Naive B cell (primary cell): ENCODE data around the gene INPP5F. TPM values are rescaled to one million over a fixed set of nuclear protein-coding genes. Genes with fewer than 3 reads are reported as not detected.
A peak's percentile ranks its signal among the peaks of the same experiment; 100 is the strongest.

Source experiments
- ATAC-seq, 2 donors: fragments of 150-1000 bp; cut with Tn5 transposase; 2 replicates each; pipeline ENCODE4 v1.10.0; 2021; ENCODE audit warnings: low read depth in 2 of 2, mild to moderate bottlenecking in 2 of 2, moderate library complexity in 2 of 2
- DNase-seq: peaks from one replicate; pipeline ENCODE4 v3.0.0; 2022
- H3K27ac Mint-ChIP-seq, 6 donors: one replicate each; pipeline ENCODE4 v1.8.0; 2020 to 2022; ENCODE audit warnings: mild to moderate bottlenecking in 6 of 6, mixed read lengths in 6 of 6, moderate library complexity in 5 of 6, inconsistent platforms in 2 of 6
- H3K27me3 Mint-ChIP-seq, 3 donors: one replicate each; pipeline ENCODE4 v1.8.0; 2021 to 2022; ENCODE audit warnings: mixed read lengths in 3 of 3, mild to moderate bottlenecking in 1 of 3
- H3K36me3 Mint-ChIP-seq, 2 donors: one replicate each; pipeline ENCODE4 v1.8.0; 2020 to 2022; ENCODE audit warnings: mixed read lengths in 2 of 2, inconsistent platforms in 1 of 2, mild to moderate bottlenecking in 1 of 2
- H3K4me1 Mint-ChIP-seq, 3 donors: one replicate each; pipeline ENCODE4 v1.8.0; 2020 to 2022; ENCODE audit warnings: mixed read lengths in 3 of 3, inconsistent platforms in 1 of 3, mild to moderate bottlenecking in 1 of 3, moderate library complexity in 1 of 3
- H3K4me3 Mint-ChIP-seq, 8 donors: one replicate each; pipeline ENCODE4 v1.8.0; 2020 to 2022; ENCODE audit warnings: mild to moderate bottlenecking in 8 of 8, mixed read lengths in 8 of 8, moderate library complexity in 8 of 8, inconsistent platforms in 2 of 8
- H3K9me3 Mint-ChIP-seq, 7 donors: one replicate each; pipeline ENCODE4 v1.8.0; 2020 to 2022; ENCODE audit warnings: mixed read lengths in 7 of 7, mild to moderate bottlenecking in 5 of 7, inconsistent platforms in 2 of 7, moderate library complexity in 1 of 7
- polyA plus RNA-seq, 6 donors: library from polyadenylated mRNA; unstranded; fragments of 300-500 nt; fragmentation: Illumina TruSeq; gene quantifications; one replicate each; pipeline ENCODE4 v1.2.3, GENCODE V29; 2021; ENCODE audit warnings: low read depth in 6 of 6

The INPP5F gene
- polyA plus RNA-seq, 6 donors from 2014 or later, result 13.0 to 27.1 (median 19.3) TPM

- H3K4me1 Mint-ChIP-seq, result no peaks in the 10 kb centered on the region
These were observed 103.6 kb downstream of the INPP5F start for GRCh38 chr10:119829429-119829828.

DNA sequence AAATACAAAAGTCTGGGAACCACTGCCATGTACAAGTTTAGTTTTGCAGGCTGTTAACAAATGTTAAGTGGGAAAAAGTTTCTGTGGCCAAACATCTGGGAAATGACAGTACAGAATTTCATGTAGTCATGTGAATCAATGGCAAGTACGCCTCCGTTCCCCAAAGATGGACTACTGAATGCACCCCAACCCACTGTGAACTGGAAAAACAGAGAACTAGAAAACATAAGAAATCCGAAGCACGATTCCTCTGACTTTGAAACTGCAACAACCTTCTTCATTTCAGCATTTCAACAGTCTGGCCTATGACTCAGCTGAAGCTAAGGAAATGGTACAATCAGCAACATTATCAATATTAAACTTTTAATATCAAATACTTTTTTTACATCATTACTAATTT, 105.0 kb downstream of the INPP5F start:
- Mint-ChIP-seq H3K27me3 (no peaks in the 10 kb centered on the region), H3K9me3 (no peaks in the 10 kb centered on the region), H3K27ac (peak overlapping the region in 2 of 6 donors; percentile 53 to 54), H3K4me3 (no peak overlapping the region), H3K36me3 (peaks cover 18 to 28% of the 10 kb centered on the region in 2 donors), H3K4me1 (no peaks in the 10 kb centered on the region)
- ATAC-seq (no peak), DNase-seq (no peak)

More at GRCh38 chr10:119829429-119829828, 103.6 kb downstream of the INPP5F start:
- Mint-ChIP-seq H3K36me3 (peaks cover 13 to 24% of the 10 kb centered on the region in 2 donors), H3K27ac (peak overlapping the region in 1 of 6 donors; percentile 2), H3K9me3 (no peaks in the 10 kb centered on the region), H3K4me3 (no peak overlapping the region), H3K27me3 (no peaks in the 10 kb centered on the region)
- DNase-seq (no peak), ATAC-seq (no peak)

DNA sequence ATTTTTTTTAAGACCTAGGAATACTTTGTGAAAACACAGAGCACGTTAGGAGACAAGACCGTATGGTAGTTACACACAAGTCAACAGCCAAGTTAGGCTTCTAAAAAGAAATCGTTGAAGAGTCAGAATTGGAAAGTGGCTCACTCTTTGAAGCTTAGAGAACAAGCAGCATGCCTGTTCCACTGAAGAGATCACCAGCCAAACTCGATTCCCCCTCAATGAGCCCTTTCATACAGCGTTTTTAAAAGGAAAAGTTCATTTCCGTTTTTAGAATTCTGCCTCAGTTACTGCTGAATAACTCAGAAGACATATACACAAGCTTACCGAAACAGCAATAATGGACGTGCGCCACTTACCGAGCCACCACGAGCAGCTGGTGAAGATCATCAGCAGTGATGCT, 105.8 kb downstream of the INPP5F start:
- ATAC-seq (no peak), DNase-seq (no peak)
- Mint-ChIP-seq H3K9me3 (no peaks in the 10 kb centered on the region), H3K27me3 (no peaks in the 10 kb centered on the region), H3K36me3 (peaks cover 18 to 34% of the 10 kb centered on the region in 2 donors), H3K4me3 (no peak overlapping the region), H3K4me1 (no peaks in the 10 kb centered on the region), H3K27ac (no peak overlapping the region)

DNA sequence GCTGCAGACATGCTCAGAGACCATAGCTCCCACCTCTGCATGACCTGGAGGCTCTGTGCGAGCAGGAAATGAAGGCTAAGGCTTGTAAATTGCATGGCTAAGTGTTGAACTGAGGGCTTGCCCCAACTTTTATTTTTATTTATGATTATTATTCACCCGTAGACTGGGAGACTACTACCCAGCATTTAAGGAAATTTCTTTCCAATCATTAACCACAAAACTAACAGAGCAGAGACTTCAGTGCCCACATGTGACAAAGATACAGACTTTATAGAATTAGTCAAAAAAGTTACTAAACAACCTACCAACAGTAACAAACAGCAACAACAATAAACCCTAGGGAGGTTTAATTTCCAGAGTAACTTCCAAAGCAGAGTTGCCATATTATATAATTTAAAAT, 107.1 kb downstream of the INPP5F start:
- H3K4me1 Mint-ChIP-seq, result no peaks in the 10 kb centered on the region
- peak overlapping the region in 2 of 6 donors; percentile 5 to 71 for H3K27ac Mint-ChIP-seq
- H3K9me3 Mint-ChIP-seq, result no peaks in the 10 kb centered on the region
- H3K27me3 Mint-ChIP-seq, result no peaks in the 10 kb centered on the region
- H3K36me3 Mint-ChIP-seq, result peaks cover 18 to 46% of the 10 kb centered on the region in 2 donors
- H3K4me3 Mint-ChIP-seq, result no peak overlapping the region
- DNase-seq (no peak), ATAC-seq (no peak)

DNA sequence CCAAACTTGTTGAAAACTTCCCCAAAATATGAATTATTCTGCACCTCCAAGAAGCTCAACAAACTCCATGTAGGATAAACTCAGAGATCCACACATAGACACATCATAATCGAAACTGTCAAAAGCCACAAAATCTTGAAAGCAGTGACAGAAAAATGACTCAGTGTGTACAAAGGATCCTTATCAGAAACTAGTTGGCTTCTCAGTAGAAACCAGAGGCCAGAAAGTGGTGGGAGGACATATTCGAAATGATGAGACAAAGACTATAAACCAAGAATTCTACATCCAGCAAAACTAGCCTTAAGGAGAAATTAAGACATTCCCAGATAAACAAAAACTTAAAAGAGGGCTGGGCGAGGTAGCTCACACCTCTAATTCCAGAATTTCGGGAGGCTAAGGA, 108.3 kb downstream of the INPP5F start:
- H3K9me3 Mint-ChIP-seq, result no peaks in the 10 kb centered on the region
- H3K4me1 Mint-ChIP-seq, result no peaks in the 10 kb centered on the region
- no peaks in the 10 kb centered on the region for H3K27me3 Mint-ChIP-seq
- peak overlapping the region in 5 of 6 donors; percentile 53 to 71 (median 54) for H3K27ac Mint-ChIP-seq
- DNase-seq, result no peak
- peaks cover 21 to 50% of the 10 kb centered on the region in 2 donors for H3K36me3 Mint-ChIP-seq
- no peak for ATAC-seq
- no peak overlapping the region for H3K4me3 Mint-ChIP-seq

GRCh38 chr10:119845656-119846055, 119.8 kb downstream of the INPP5F start:
- Mint-ChIP-seq H3K27ac (peak overlapping the region in 2 of 6 donors; percentile 12 to 28), H3K9me3 (no peaks in the 10 kb centered on the region), H3K4me3 (no peak overlapping the region), H3K36me3 (peaks cover 33 to 40% of the 10 kb centered on the region in 2 donors), H3K4me1 (peaks cover 0 to 10% (median 9%) of the 10 kb centered on the region in 3 donors), H3K27me3 (no peaks in the 10 kb centered on the region)
- DNase-seq (no peak), ATAC-seq (no peak)

DNA sequence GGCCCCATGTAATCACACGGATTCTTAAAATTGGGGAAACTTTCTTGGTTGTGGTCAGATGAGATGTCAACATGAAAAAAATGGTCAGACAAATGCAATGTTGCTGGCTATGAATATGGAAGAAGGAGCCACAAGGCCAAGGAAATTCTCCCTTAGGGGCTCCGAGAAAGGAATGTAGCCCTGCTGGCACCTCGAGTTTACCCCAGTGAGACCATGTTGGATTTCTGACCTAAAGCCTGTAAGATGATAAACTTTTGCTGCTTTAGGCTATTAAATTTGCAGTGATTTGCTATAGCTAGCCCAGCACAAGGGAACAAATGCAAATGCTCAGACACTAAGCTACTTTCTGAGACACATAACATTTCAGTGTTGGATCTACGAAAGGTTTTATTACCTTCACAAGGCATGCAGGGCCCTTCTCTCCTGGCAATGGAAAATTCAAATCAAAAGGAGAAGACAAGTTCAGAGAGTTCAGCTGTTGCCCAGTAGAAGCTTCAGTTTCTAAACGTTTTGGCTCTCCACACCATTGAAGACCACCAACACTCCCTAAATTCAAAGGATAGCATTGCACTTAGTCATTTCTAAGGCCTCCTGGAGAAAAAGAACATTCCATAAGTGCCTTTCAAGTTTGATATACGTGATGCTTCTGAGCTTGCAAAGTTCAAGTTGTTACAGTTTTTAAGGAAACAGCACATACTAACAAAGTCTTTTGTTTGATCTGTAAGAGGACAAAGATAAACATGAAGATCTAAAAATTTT, 123.4 kb downstream of the INPP5F start:
- Mint-ChIP-seq H3K36me3 (peaks cover 18 to 26% of the 10 kb centered on the region in 2 donors), H3K27me3 (no peaks in the 10 kb centered on the region), H3K27ac (no peak overlapping the region), H3K9me3 (no peaks in the 10 kb centered on the region), H3K4me3 (no peak overlapping the region), H3K4me1 (peaks cover 0 to 10% (median 9%) of the 10 kb centered on the region in 3 donors)
- no peak for ATAC-seq
- no peak for DNase-seq

- ATAC-seq (no peak), DNase-seq (no peak)
- Mint-ChIP-seq H3K9me3 (no peaks in the 10 kb centered on the region), H3K4me3 (no peak overlapping the region), H3K4me1 (peaks cover 0 to 10% (median 9%) of the 10 kb centered on the region in 3 donors), H3K27ac (peak overlapping the region in 1 of 6 donors; percentile 69), H3K27me3 (no peaks in the 10 kb centered on the region), H3K36me3 (peaks cover 13 to 24% of the 10 kb centered on the region in 2 donors)
These were observed 124.1 kb downstream of the INPP5F start for GRCh38 chr10:119849944-119850343.

GRCh38 chr10:119852277-119852676, 126.4 kb downstream of the INPP5F start:
- H3K9me3 Mint-ChIP-seq, result no peaks in the 10 kb centered on the region
- no peak for DNase-seq
- H3K4me3 Mint-ChIP-seq, result no peak overlapping the region
- no peaks in the 10 kb centered on the region for H3K4me1 Mint-ChIP-seq
- no peak overlapping the region for H3K27ac Mint-ChIP-seq
- peaks cover 10 to 18% of the 10 kb centered on the region in 2 donors for H3K36me3 Mint-ChIP-seq
- no peaks in the 10 kb centered on the region for H3K27me3 Mint-ChIP-seq
- no peak for ATAC-seq

DNA sequence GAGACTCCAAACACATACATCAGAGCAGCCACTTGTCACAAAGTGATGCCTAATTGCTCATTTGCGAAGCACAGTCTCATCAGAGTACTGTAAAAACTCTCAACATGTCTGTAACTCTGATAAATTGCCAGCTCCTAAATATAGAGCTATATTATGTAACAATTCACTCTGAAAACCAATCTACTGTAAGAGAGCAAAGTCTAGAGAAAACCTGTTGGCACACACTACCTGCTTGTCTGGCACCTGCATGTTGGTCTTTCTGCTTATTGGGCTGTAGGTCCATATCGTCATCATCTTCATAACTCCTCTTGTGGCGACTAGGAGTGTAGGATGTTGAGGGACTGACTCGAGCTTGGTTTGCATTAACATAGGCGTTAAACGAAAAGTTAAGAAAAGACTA, 127.0 kb downstream of the INPP5F start:
- Mint-ChIP-seq H3K4me3 (no peak overlapping the region), H3K9me3 (no peaks in the 10 kb centered on the region), H3K36me3 (peaks cover 7 to 16% of the 10 kb centered on the region in 2 donors)

GRCh38 chr10:119853574-119853973, 127.7 kb downstream of the INPP5F start:
- Mint-ChIP-seq H3K27ac (no peak overlapping the region), H3K4me3 (no peak overlapping the region), H3K36me3 (peaks cover 7 to 16% of the 10 kb centered on the region in 2 donors), H3K4me1 (no peaks in the 10 kb centered on the region), H3K27me3 (no peaks in the 10 kb centered on the region), H3K9me3 (no peaks in the 10 kb centered on the region)
- ATAC-seq (no peak), DNase-seq (no peak)

More for the DNA sequence above, 127.0 kb downstream of the INPP5F start:
- H3K4me1 Mint-ChIP-seq, result no peaks in the 10 kb centered on the region
- DNase-seq (no peak), ATAC-seq (no peak)
- no peaks in the 10 kb centered on the region for H3K27me3 Mint-ChIP-seq
- H3K27ac Mint-ChIP-seq, result no peak overlapping the region

DNA sequence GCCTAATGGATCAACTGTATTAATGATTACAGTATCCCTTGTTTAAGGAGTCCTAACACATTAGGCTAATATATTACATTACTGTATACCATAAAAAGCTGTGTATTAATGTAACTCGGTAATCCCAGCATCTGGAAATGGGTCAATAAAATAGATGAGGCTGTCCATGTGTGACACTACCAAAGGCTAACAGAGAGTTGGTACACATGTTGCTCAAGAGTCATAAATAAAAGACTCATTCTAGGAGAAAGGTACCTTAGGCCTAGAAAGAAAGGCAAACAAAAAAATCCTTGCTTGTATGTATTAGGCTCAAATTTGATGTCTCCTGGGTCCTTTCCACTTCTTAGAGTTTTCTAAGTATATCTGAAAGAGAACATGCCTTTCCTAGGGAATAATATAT, 132.2 kb downstream of the INPP5F start:
- Mint-ChIP-seq H3K4me3 (no peak overlapping the region), H3K36me3 (peaks cover 3 to 7% of the 10 kb centered on the region in 2 donors), H3K27me3 (no peaks in the 10 kb centered on the region), H3K9me3 (no peaks in the 10 kb centered on the region), H3K27ac (no peak overlapping the region), H3K4me1 (peaks cover 8 to 19% (median 11%) of the 10 kb centered on the region in 3 donors)
- DNase-seq, result no peak
- ATAC-seq, result no peak

DNA sequence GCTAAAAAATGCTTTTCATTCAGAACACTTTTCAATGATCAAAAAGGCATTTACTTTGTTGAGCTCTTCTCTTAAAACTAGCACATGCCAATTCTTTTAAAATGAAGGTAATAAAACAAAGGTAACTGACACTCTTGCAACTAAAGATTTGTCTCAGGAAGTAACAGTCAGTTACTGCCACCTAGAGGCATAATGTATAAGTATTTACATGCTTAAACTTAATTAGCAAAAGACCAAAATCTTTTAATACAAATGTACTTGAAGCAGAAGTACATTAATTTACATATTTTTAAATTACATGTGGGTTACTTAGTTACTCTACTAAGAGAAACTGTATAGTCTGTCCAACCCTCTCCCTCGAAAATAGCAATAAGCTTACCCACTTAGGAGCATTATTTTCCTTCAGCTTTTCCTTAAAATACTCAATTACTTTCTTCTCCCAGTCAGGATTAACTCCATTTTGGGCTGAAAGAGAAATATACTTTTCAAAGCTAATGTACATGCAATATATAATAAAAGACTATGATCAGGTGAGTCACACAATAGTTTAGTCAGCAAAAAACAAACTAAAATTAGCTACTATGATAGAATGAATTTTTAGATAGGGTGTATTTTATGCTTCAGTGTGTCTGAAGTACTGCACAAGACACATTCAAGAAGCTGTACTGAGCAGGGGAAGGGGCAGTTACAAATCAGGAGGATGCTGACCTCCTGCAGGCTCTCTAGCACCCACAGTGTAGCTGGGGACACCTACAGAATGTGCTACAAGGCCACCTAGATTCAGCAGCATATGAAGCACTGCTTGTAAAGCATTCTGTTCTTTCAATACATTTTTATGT, 133.8 kb downstream of the INPP5F start:
- Mint-ChIP-seq H3K27me3 (no peaks in the 10 kb centered on the region), H3K27ac (peak overlapping the region in 4 of 6 donors; percentile 11 to 86 (median 34)), H3K36me3 (peaks cover 8 to 15% of the 10 kb centered on the region in 2 donors), H3K9me3 (peaks cover 0 to 11% (median 5%) of the 10 kb centered on the region in 7 donors), H3K4me1 (peaks cover 11 to 23% (median 17%) of the 10 kb centered on the region in 3 donors), H3K4me3 (peak overlapping the region in 1 of 8 donors; percentile 56)
- DNase-seq (peak; percentile 43), ATAC-seq (peak; percentile 49 to 68)
